CD4-positive, alpha-beta T cell treated with Interleukin-10 for 1 hour (primary cell): ENCODE data around the gene RAD51D.
"Not testable (repeated sequence)": the region's sequence is repeated elsewhere in the genome, so short reads cannot be mapped to it uniquely, and the experiment has no call there.

Experiments used
- DNase-seq: peaks from one replicate; pipeline ENCODE4 v3.0.0-alpha.2; 2020

RAD51D gene

DNA sequence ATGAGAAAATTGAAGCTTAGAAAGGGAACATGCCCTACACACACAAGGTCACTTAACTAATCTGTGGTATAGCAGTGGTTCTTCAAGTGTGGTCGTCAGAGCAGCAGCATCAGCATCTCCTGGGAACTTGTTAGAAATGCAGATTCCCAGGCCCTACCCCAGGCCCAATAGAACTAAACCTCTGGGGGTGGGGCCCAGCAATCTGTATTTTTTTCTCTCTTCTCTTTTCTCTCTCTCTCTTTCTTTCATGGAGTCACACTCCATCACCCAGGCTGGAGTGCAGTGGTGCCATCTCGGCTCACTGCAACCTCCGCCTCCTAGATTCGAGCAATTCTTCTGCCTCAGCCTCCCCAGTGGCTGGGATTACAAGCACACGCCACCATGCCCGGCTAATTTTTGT, 18.6 kb upstream of the RAD51D start:
- DNase-seq = no peak

DNA sequence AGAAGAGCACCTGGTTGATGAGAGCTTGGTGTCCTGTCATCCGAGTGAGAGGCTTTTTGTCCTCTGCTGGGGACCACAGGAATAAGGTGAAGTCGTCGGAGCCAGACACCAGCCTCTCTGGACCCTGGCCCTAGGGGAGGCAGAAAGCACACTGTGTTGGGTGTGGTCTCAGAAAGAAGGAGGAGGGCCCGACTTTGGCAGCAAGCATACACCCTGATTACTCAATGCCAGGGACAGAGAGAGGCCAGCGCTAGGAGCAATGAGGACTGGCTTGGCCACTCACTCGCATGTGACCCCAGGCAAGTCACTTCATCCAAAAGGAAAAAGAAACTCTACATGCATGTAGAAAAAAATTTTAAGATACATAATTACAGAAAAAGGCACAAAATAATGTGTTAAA, 15.7 kb upstream of the RAD51D start:
- DNase-seq = no peak

DNA sequence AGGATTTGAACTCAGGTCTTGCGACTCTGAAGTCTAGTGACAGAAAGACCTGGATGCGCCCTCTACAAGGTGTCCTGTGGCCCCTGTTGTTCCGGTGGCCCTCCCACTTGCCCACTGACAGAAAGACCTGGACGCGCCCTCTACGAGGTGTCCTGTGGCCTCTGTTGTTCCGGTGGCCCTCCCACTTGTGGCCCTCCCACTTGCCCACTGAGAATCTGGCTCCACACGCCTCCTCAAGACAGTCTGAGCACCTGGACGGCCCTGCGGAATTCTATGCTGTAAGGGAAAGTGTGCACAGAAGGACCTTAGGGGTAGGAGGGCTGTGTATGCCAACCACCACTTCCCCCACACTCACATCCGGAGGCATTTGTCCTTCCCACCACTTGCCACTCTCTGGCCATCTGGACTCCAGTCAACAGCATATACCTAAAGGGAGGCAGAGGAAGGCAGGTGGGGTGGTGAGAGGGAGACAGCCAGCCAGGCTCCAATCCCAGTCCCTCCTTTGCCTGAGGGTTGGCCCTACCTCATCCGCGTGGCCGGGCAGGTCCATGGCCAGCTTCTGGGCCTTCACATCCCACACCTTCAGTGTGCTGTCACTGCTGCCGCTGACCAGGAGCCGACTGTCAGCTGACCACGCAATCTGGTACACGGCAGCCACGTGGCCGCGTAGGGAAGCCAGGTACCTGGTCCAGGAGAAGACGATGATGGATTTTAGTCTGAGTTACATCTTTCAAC, 13.3 kb upstream of the RAD51D start:
- no peak for DNase-seq

DNA sequence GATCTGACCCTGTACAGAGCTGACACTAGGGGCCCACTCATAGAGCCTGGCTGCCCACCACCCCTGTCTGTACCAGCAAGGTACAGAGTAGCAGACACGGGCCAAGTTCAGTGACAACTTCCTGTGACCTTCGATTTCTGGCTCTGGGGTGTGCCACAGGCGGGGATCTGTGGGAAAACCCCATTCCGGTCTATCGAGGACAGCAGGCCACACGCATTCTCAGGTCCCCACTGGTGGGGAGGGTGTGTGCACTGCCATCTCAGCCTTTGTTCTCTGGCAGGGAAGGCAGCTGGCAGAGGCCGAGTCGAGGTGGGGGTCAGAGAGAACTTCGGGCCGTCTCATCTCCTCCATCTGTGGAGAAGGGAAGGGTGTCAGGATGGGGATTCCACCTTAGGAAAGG, 12.4 kb upstream of the RAD51D start:
- no peak for DNase-seq

DNA sequence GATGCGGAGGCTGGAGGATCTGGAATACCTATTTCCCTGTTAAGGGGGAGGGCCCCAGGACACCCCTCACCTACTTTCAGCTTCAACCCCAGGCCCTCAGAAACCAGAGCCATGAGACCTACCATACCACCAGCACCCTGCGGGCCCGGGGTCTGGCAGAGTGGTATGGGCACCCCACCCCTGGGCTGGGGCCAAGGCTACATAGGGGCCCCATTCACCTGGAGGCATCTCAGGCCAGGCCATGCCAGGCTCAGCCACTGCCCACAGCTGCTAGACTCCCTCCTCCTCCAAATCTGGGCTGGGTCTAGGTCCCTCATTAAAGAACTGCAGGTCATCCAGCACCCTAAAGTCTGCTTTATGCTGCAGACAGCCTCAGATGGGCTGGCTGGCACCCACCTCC, 10.7 kb upstream of the RAD51D start:
- DNase-seq = no peak

DNA sequence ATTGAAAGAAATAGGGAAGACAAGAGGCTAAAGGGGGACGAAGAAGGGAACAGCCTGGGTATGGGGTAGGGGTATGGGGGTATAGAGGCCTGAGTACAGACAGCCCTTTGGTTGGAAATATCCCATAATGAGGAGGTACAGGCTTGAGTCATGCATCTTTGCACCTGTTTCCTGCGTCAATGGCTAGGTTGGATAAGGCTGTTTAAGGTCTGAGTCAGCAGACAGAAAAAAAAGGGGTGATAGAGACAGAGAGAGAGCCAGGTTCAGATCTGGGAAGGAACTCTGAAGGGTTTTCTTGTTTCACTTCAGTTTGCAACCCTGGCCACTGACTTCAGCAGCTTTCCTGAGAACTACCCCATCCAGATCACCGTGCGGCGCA, 10.3 kb upstream of the RAD51D start:
- DNase-seq = no peak

DNA sequence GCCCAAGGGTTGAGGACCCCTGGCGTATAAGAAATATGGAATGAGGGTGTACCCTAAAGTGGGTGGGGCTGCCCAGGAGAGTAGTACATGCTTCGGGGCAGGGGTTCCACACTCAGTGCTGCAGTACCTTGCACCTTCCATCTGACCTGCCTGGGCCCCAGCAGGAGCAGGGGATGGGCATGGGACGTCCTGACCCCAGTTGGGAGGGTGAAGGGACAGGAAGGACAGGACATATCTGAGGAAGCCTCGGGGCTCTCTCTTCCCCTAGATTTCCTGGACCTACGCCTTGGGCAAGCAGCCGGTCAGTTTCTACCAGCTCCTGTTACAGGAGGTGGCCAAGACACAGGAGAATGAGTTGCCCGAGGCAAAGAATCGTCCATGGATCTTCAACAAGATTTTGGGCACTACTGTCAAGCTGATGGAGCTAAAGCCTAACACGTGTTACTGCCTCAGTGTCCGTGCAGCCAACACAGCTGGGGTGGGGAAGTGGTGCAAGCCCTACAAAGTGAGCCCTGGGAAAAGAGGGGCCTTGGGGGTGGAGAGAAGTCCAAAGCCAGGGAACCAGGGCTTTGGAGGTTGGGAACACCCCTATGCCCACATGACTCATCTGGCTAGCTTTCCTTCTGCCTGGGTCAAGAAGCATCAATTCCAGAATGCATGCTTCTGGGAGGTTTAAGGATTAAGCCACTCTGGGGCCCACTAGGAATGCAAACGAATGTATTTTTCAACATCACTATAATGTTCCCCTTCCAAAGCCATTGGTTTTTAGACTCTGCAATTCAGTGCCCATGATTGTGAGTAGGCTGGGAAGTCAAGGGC, 9.7 kb upstream of the RAD51D start:
- no peak for DNase-seq

DNA sequence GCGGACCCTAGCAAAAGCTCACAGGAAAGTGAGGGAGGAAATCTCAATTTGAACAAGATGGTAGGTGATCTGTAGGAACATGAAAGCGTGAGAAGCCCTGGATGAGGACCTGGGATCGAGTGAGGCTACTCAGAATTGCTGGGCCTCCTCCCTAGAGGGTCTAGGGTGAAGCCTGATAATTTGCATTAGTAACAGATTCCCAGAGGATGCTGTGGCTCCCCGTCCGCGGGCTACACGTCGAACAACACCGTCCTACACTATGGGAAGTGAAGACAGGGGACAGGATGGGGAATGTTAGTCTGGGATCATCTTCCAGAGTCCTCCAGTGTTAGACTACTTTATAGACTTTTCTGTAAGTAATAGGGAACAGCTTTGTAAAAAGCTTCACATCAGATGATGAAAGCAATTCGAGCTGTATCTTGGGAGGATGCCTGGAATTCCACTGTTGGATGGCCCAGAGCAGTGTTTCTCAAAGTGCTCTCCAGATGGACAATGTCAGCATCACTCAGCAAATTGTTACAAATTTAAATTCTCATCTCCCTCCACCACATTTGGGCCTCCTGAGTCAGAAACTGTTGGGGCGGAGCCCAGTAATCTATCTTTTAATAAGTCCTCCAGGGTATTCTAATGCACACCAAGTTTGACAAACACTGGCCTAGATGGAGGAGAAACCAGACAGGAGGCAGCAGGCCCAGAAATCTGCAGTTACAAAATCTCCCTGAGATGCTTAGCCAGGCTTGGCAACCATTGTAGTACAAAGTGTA, 8.3 kb upstream of the RAD51D start:
- DNase-seq = no peak

DNA sequence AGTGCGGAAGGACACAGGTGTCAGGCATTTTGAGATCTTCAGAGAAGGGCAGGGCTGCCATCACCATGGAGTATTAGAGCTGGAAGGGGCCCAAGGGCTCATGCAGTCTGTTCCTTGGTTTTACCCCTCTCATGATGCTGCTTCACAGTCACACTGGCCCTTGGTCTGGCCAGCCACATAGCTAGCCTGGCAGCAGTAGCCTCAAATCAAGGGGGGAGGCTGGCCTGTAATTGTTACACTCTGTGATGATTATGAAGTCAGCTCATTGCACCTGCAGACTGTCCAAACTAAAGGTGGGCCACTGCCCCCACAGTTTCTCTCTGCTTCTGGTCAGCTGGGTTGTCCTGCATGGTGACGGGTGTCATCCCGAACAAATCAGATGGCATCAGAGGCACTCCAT, 1.7 kb upstream of the RAD51D start, which contains the start of gene FNDC8:
Gene FNDC8, plus strand, starts transcription at position 301 of the 400 bp plus-strand sequence. Its CDS starts 79 bp downstream, at position 380.
- DNase-seq = no peak

DNA sequence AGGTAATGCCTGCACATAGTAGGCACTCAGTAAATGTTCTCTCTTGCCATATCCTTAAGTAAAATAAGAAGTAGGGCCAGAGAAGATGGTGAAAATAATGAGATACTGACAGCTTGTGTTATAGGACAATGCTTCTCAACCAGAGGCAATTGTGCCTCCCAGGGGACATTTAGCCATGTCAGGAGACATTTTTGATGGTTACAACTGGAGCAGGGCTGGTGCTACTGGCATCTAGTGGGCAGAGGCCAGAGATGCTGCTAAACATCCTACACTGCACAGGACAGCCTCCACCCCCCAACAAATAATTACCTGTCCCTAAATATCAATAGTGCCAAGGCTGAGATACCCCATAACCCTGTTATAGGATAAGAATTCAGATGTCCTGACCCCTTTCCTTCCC, 1.7 kb downstream of the RAD51D start:
- peak; percentile 45 for DNase-seq

DNA sequence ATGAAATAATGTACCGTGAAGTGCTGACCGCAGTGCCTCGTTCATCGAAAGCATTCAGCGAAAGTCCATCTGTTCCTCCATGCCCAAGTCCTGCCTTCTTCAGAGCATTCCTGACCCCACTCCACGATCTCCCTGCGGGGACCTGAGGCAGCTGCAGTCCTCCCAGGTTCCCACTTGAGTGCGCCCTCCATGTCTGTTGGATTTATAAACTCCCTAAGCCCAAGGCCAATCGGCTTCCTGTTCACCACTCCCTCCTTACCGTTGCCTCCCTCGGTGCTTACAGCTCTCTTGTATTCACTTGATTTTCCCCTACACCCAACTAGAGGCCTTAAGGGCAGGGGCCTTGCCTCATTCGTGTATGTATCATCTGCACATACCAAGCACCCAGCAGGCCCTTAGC, 2.8 kb downstream of the RAD51D start:
- DNase-seq = no peak

DNA sequence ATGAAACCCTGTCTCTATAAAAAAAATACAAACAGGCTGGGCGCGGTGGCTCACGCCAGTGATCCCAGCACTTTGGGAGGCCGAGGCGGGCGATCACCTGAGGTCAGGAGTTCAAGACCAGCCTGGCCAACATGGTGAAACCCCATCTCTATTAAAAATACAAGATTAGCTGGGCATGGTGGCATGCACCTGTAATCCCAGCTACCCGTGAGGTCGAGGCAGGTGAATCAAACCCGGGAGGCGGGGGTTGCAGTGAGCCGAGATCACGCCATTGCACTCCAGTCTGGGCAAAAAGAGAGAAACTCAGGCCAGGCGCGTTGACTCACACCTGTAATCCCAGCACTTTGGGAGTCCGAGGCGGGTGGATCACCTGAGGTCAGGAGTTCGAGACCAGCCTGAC, 8.9 kb downstream of the RAD51D start:
- DNase-seq = not testable (repeated sequence)

DNA sequence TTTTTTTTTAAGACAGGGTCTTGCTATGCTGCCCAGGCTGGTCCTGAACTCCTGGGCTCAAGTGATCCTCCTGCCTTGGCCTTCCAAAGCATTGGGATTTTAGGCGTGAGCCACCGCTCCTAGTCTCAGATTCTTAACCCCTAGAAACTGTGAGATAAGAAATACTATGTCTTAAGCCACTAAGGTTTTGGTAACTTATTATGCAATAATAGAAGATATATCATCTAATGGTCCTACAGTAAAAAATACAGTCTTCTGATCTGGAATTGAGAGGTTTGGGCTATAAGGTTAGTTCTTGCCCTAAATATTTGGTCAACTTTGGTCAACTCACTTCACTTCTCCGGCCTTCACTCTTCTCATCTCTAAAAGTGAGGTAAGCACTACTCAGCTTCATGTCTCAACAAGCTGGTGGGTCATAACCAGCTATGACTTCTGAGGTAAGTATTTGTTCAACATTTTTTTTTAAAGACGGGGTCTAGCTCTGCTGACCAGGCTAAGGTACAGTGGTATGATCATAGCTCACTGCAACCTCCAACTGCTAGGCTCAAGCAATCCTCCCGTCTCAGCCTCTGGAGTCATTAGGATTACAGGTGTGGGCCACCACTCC, 14.7 kb downstream of the RAD51D start:
- no peak for DNase-seq

DNA sequence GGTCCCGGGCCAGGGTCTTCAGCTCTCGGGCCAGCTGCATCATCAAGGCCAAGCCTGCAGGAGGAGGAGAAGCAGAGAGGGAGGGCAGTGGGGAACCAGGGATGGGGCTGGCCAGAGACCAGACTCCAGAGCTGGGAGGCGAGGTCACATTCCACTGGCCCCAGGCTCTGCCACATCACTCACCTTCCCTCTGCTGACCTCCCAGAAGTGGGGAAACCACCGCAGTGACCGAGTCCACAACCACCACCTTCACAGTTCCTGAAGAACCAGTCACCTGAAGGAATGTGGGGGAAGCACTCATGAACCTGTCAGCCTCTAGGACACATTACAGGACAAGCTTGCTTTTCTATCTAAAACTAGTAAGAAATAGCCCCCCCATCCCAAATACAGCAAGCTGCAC, 16.4 kb downstream of the RAD51D start:
- DNase-seq = no peak

DNA sequence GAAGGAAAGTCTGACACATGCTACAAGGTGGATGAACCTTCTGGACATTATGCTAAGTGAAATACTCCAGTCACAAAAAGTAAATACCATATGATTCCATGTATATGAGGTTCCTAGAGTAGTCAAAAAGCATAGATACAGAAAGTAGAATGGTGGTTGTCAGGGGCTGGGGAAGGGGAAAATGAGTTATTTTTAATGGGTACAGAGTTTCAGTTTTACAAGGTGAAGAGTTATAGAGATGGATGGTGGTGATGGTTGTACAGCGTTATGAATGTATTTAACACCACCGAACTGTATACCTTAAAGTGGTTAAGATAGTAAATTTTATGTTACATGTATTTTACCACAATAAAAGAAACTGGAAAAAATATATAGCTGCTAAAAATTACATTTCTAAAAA, 17.9 kb downstream of the RAD51D start:
- no peak for DNase-seq

DNA sequence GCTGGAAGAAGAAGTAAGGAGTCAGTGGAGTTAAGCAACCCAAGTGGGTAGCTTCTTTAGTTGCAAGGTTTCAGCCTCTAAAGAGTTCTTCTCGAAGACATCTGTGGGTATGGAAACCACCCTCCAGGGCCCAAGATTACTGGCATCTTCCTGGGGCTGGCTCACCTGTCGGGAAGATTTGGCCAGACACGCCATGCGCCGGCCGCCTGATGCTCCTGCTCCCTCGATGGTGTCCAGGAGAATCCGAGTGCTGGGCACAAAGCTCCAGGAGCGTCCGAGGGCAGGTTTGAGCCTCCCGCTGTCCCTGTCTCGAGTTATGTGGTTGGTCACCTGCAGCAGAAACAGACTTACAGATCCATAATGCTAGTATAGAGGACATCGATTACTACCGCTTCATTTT, 18.6 kb downstream of the RAD51D start:
- no peak for DNase-seq

DNA sequence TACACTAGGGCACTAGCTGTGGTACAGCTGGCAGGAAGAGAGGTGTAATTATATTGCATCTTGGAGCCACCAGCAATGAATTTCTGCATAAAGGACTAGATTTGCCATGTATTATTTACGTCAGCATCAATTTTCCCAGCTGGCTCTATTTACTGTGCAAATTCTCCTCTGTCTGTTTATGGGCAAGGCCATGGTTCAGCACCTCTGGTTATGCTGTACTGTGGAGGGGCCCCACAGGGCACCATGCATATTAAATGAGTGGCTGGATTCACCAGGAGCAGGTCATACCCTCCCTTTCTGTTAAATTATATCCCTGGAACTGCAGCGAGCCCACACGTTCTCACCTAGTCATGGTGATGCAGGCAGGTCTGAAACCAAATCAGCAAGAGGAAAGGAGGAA, 19.8 kb downstream of the RAD51D start:
- no peak for DNase-seq

DNA sequence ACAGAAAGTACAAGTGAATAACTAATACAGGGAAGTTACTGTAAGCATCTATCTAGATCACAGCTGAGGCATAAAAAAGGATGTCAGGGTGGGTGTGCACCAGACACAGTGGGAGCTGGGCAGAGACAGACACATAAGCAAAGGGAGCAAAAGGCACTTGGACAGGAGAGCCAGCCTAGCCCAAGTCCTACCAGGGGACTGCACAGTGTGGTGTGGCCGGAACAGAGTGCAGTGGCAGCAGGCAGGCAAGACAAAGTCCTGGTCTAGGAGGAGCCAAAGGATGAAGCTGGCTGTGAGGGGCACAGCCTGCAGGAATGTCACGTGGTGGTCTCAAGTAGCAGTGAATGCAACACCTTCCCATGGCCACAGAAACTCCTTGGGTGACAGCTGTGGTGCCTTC, 21.9 kb downstream of the RAD51D start:
- no peak for DNase-seq

DNA sequence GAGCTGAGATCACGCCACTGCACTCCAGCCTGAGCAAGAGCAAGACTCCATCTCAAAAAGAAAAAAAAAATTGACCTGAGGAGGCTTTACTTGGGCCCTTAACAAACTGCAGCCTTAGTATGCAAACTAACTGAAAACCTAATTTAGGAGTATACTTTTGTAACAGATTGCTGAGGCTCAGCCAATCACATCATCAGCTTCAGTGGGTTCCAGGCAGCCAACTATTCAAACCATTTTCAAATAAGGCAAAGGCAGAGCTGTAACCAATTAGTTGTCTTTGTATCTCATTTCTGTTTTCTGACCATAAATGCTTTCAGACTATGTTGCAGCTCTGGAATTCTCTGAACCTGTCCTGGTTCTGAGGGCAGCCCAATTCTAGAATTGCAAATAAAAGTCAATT, 23.9 kb downstream of the RAD51D start:
- DNase-seq = no peak

DNA sequence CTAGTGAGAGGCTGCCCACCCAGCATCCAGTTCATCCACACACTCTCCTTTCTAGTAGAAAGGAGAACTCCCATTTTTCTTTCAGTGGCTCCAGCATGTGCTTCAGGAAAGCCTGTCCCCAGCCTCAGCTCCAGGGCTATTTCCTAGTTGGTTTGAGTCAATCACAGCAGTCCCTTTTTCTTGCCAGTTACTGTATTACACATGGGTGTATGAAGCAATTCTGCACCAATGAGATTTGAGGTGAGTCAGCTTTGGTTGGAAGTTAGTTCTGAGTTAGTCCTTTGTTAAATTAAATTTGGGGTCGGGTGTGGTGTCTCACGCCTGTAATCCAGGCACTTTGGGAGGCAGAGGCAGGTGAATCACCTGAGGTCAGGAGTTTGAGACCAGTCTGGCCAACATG, 24.8 kb downstream of the RAD51D start:
- DNase-seq = no peak

DNA sequence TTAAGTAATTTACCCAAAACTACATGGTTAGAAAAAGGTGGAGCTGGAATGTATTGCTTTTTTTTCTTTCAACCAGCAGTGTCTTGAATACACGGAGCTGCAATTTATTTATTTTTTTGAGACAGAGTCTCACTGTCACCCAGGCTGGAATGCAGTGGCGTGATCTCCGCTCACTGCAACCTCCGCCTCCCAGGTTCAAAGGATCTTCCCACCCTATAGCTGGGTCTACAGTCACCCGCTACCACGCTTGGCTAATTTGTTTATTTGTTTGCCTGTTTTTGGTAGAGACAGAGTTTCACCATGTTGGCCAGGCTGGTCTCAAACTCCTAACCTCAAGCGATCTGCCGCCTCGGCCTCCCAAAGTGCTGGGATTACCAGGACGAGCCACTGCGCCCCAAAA, 29.0 kb downstream of the RAD51D start:
- DNase-seq = not testable (repeated sequence)

DNA sequence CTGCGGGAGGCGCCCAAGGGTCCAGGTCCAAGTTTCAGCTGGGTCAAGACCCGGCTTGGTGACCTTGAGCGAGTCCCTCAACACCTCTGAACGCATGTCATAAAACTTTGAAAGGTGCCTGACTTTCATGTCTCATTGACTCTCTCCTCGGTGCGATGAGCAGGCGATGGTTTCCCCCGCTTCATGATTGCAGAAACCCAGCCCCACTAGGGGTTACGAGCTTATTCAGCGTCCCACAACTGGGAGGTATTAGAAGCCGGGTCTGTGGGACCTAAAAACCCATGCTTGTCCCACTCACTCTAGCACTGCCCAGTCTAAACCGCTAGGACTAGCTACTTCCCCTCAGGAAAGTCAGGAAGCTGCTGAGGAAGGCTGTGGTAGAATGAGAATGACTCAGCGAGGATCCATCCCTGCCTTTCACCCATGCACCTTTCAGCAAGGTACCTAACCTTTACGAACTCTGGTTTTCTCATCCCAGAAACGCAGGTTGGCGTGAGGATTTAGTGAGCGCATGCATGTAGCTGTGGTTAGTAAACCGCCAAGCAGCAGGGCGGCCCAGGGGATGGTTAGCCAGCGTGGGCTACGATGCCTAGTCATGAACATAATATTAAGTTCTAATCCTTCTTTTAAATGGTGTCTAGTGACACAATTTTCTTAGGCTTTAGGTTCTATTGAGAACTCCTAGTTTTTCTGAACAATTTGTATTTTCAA, 29.9 kb downstream of the RAD51D start:
- DNase-seq = peak; percentile 42
